AG09309 (cell line): ENCODE data around the gene NTSR1.

Experiments
- DNase-seq: peaks from one replicate; pipeline ENCODE4 v3.0.0-alpha.2; 2010; ENCODE audit warnings: low read depth
- H3K4me3 ChIP-seq: 2 replicates; pipeline ENCODE4 v1.5.1; 2011; ENCODE audit warnings: mild to moderate bottlenecking, low read depth, low read length, moderate library complexity; ENCODE audit not compliant: control insufficient read depth
- CTCF ChIP-seq: IDR thresholded peaks from 2 replicates; pipeline ENCODE4 v1.5.1; 2011; ENCODE audit warnings: mild to moderate bottlenecking, low read depth, low read length, inconsistent platforms; ENCODE audit not compliant: insufficient read depth, control insufficient read depth; ENCODE audit errors: missing control alignments

Gene NTSR1

GRCh38 chr20:62702013-62702300 lies 6.7 kb upstream of the NTSR1 start:
- H3K4me3 ChIP-seq: no peak overlapping the region
- DNase-seq: no peak
- no peak for TF ChIP-seq CTCF

DNA sequence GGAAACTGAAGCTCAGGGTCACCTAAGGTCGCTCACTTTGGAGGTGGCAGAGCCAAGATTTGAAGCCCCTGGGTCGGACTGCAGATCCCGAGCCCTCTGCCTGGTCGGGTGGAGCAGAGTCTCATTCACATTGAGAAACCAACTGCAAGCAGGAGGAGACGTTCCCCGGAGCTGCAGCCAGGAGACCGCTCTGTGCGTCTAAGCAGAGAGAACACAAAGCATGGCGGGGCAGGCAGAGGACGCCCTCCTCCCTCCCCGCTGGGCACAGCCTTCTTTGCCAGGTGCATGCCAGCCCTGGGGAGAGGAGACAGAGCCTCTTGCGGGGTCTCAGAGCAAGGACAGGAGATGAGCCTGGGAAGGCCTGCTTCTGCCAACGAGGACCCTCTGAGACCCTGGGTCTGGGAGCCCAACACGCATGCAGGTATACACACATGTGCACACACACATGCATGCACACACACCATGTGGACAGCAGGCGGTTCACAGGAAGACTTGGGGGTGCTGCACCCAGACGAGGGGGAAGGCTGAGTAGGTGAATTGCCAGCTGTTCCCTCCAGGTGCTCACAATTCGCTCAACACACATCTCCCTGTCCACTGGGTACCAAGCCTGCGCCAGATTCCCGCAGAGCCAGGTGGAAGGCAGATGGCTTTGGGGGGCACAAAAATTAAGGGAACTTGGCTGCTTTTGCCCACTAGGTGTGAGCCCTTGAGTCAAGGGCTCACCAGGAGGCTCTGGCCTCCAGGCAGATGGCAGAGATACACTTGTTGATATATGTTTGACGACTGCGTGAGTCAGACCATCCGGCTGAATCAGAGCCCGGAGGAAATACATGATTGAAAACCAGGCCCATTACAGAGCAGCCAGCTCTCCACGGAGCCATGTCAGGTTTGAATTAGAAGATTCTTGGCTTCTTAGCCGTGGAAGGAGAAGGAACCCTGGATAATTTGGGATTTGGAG lies 5.5 kb upstream of the NTSR1 start:
- DNase-seq: peak; percentile 64
- TF ChIP-seq CTCF: peak; percentile 58
- no peak overlapping the region for H3K4me3 ChIP-seq

DNA sequence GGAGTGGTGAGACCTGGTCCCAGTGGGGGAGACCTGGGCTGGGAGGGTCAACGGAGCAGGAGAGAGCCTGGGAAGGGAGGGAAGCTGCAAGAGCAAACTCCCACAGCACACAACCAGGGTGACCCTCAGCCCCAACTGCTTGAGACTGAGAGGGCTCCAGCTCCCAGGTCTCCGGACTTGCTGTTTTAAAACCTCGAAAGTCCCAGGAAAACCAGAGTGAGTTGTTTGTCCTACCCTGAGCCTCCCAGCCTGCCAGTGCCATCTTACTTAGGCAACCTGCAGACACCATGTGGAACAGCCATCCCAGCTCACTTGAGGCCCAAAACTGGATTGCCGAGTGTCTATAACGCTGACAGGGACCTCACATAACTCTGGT lies 4.8 kb upstream of the NTSR1 start:
- no peak for TF ChIP-seq CTCF
- H3K4me3 ChIP-seq: no peak overlapping the region
- no peak for DNase-seq

GRCh38 chr20:62704341-62704948 lies 4.2 kb upstream of the NTSR1 start:
- no peak overlapping the region for H3K4me3 ChIP-seq
- peak; percentile 44 for DNase-seq
- TF ChIP-seq CTCF: peak; percentile 15

DNA sequence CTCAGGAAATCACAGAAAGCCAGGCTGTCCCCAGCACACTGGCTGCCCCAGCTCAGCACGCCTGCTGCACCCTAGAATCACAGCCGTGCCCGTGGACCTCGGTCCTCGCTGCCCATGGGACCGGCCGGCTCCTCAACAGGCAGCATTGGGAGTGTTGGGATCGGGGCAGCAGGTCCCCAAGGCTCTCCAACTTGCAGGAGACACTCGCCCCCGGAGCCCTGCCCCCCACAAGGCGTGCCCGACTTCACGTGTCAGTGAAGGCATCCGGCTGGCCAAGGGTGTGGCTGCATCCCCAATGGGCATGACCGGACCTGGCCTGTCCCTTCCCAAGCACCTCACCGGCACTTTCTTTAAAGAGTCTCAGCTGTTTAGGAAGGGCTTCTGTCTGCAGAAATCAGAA lies 3.0 kb upstream of the NTSR1 start:
- H3K4me3 ChIP-seq: no peak overlapping the region
- no peak for DNase-seq
- TF ChIP-seq CTCF: no peak

DNA sequence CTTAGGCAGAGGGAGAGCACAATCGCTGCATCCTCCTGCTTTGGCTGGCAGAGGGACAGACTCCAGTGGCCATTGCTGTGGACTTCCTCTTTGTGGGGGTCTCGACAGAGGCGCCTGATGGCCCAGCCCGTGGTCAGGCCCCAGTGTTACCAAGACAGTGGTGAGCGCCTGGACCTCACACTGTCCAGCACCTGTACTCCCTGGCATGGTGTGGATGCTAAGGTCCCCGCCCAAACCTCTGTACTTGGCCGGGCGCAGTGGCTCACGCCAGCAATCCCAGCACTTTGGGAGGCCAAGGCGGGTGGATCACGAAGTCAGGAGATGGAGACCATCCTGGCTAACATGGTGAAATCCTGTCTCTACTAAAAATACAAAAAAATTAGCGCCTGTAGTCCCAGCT lies 2.3 kb upstream of the NTSR1 start:
- no peak for DNase-seq
- no peak overlapping the region for H3K4me3 ChIP-seq
- TF ChIP-seq CTCF: no peak
